Endothelial cell of umbilical vein (primary cell): Measurements from ENCODE around the gene SNED1. TPM values are rescaled to one million over a fixed set of nuclear protein-coding genes. Genes with fewer than 3 reads are reported as not detected.

Experiments used
- BruUV-seq: library from RNA; stranded (reverse); fragments of 400-500 nt; replicated peaks from 2 replicates; lab custom pipeline; 2021; lab: Mats Ljungman, UMichigan
- CTCF ChIA-PET: fragments of 300-600, 350-600 bp; sonication (Branson Sonifier 250); formaldehyde crosslinking; loops from one replicate; lab custom pipeline; 2021; ENCODE audit warnings: antibody characterized with exemption, inconsistent platforms; lab: Charles Lee
- POLR2A ChIA-PET: fragments of 300-600, 350-600 bp; sonication (Branson Sonifier 250); formaldehyde crosslinking; loops from one replicate; lab custom pipeline; 2021; ENCODE audit warnings: antibody characterized with exemption, inconsistent platforms; lab: Charles Lee
- DNase-seq: peaks from one replicate; pipeline ENCODE4 v3.0.0-alpha.2; 2011; ENCODE audit warnings: low read depth, low spot score
- FAIRE-seq: peaks from 2 replicates; lab custom pipeline; 2011; peaks lifted over from hg19 to GRCh38; lab: Jason Lieb, UNC
- H2AFZ ChIP-seq: 2 replicates; pipeline ENCODE4 v1.6.0; 2012; ENCODE audit warnings: low read depth, low read length, control low read depth, inconsistent platforms
- H3K27ac ChIP-seq: 2 replicates; pipeline ENCODE4 v1.5.1; 2011; ENCODE audit warnings: low read depth, mild to moderate bottlenecking, control low read depth, low read length, moderate library complexity; ENCODE audit not compliant: insufficient read depth
- H3K27me3 ChIP-seq, 2 experiments: 2 replicates each; pipeline versions ENCODE4 v1.6.0 to v1.6.1; 2011; ENCODE audit warnings: low read length in 2 of 2, mixed read lengths in 1 of 2; ENCODE audit not compliant: control insufficient read depth in 2 of 2, insufficient read depth in 2 of 2
- H3K36me3 ChIP-seq, 2 experiments: 2 replicates in 1 of 2; 3 replicates in 1 of 2; pipeline ENCODE4 v1.5.1; 2011; ENCODE audit warnings: low read length in 2 of 2, mild to moderate bottlenecking in 1 of 2, moderate library complexity in 1 of 2; ENCODE audit not compliant: control insufficient read depth in 2 of 2, insufficient read depth in 2 of 2; ENCODE audit errors: extremely low read depth in 1 of 2
- H3K4me1 ChIP-seq: 3 replicates; pipeline ENCODE4 v1.5.1; 2011; ENCODE audit warnings: mild to moderate bottlenecking, low read length; ENCODE audit not compliant: control insufficient read depth, insufficient read depth; ENCODE audit errors: extremely low read depth
- H3K4me2 ChIP-seq: 2 replicates; pipeline ENCODE4 v1.6.1; 2011; ENCODE audit warnings: low read length, control low read depth, mixed read lengths; ENCODE audit not compliant: insufficient read depth
- H3K4me3 ChIP-seq, 3 experiments: fragments of 200-600 bp in 1 of 3; sonication (generic), shearing (Covaris generic) in 1 of 3; replicated peaks in 1 of 3; 2 replicates each; pipeline ENCODE4 v1.5.1; 2011 to 2016; ENCODE audit warnings: control low read depth in 3 of 3, low read length in 3 of 3, mild to moderate bottlenecking in 2 of 3, inconsistent platforms in 1 of 3, low read depth in 1 of 3, moderate library complexity in 1 of 3; ENCODE audit not compliant: insufficient read depth in 1 of 3
- H3K79me2 ChIP-seq: 2 replicates; pipeline ENCODE4 v1.6.0; 2012; ENCODE audit warnings: low read length, inconsistent platforms; ENCODE audit not compliant: control insufficient read depth, insufficient read depth
- H3K9ac ChIP-seq: replicated peaks from 2 replicates; pipeline ENCODE3; 2011; ENCODE audit warnings: low read length, control low read depth; ENCODE audit not compliant: insufficient read depth; ENCODE audit errors: extremely low read depth
- H3K9me1 ChIP-seq: replicated peaks from 3 replicates; pipeline ENCODE4 v1.6.0; 2011; ENCODE audit warnings: mild to moderate bottlenecking, low read length; ENCODE audit not compliant: control insufficient read depth, insufficient read depth; ENCODE audit errors: extremely low read depth
- H3K9me3 ChIP-seq: replicated peaks from 2 replicates; pipeline ENCODE4 v1.5.1; 2012; ENCODE audit warnings: low read length, inconsistent platforms; ENCODE audit not compliant: control insufficient read depth, insufficient read depth
- H4K20me1 ChIP-seq: replicated peaks from 2 replicates; pipeline ENCODE3; 2011; ENCODE audit warnings: mild to moderate bottlenecking, low read length; ENCODE audit not compliant: control insufficient read depth, insufficient read depth; ENCODE audit errors: extremely low read depth
- CTCF ChIP-seq, 2 donors: IDR thresholded peaks; 1 replicate in 1 of 2; 2 replicates in 1 of 2; pipeline ENCODE4 v1.5.1; 2011; ENCODE audit warnings: low read length in 2 of 2, mild to moderate bottlenecking in 2 of 2, moderate library complexity in 2 of 2, control low read depth in 1 of 2, inconsistent platforms in 1 of 2, low read depth in 1 of 2; ENCODE audit not compliant: insufficient read depth in 1 of 2; ENCODE audit errors: extremely low read depth in 1 of 2
- EZH2 ChIP-seq: IDR thresholded peaks from 2 replicates; pipeline ENCODE4 v1.6.1; 2012; ENCODE audit warnings: borderline replicate concordance, low read depth, mild to moderate bottlenecking, moderate library complexity, low read length, inconsistent platforms; ENCODE audit not compliant: severe bottlenecking
- FOS ChIP-seq: IDR thresholded peaks from 2 replicates; pipeline ENCODE4 v1.6.1; 2011; ENCODE audit warnings: mild to moderate bottlenecking, low read length, moderate library complexity, borderline replicate concordance; ENCODE audit not compliant: insufficient read depth
- GATA2 ChIP-seq: IDR thresholded peaks from 2 replicates; pipeline ENCODE4 v1.7.0; 2011; ENCODE audit warnings: low read depth, mild to moderate bottlenecking, moderate library complexity, mixed read lengths, low read length; ENCODE audit not compliant: insufficient read length, insufficient read depth
- JUN ChIP-seq: IDR thresholded peaks from 2 replicates; pipeline ENCODE4 v1.6.1; 2011; ENCODE audit warnings: borderline replicate concordance, low read depth; ENCODE audit not compliant: insufficient read length, insufficient read depth
- MAX ChIP-seq: IDR thresholded peaks from 2 replicates; pipeline ENCODE4 v1.6.1; 2011; ENCODE audit not compliant: insufficient read depth, insufficient read length
- MYC ChIP-seq: IDR thresholded peaks from one replicate; pipeline ENCODE4 v1.6.1; 2011; ENCODE audit warnings: mild to moderate bottlenecking, low read depth, low read length
- POLR2A ChIP-seq: IDR thresholded peaks from 2 replicates; pipeline ENCODE4 v1.6.1; 2012; ENCODE audit warnings: low read depth, mild to moderate bottlenecking, control low read depth, low read length
- POLR2AphosphoS5 ChIP-seq: IDR thresholded peaks from 2 replicates; pipeline ENCODE4 v1.6.1; 2012; ENCODE audit warnings: low read depth, mild to moderate bottlenecking, control low read depth, low read length, moderate library complexity; ENCODE audit not compliant: insufficient read depth
- dilution Hi-C: fragments of 300-500 bp; cut with MboI; formaldehyde crosslinking; loops from one replicate; pipeline ENCODE4 v1.15.0; 2019; ENCODE audit warnings: low sequenced_read_pairs; ENCODE audit not compliant: extremely low pct_ligation_motif_present
- intact Hi-C: fragments of 100-400 bp; cut with micrococcal nuclease; formaldehyde crosslinking; loops from one replicate; pipeline ENCODE4 v1.10.0; 2022
- polyA plus RNA-seq, 4 experiments: library from polyadenylated mRNA; depleted of rRNA in 3 of 4; stranded (reverse) in 3 of 4; unstranded in 1 of 4; fragments of >200 nt; gene quantifications; 2 replicates each; pipeline versions ENCODE4 v1.2.1 to v1.2.3, GENCODE V29; 2011 to 2012; ENCODE audit warnings: missing spikeins in 1 of 4
- total RNA-seq: library from RNA; stranded (reverse); gene quantifications from 2 replicates; pipeline ENCODE4 v1.2.3, GENCODE V29; 2021

The SNED1 gene
- total and polyA plus RNA-seq, 2 donors (not counting 3 experiments of a cell fraction or from before 2014, with no cell fraction given), result 14.1 to 17.2 TPM

GRCh38 chr2:241131531-241131930 lies 133.1 kb downstream of the SNED1 start:
- intact Hi-C loops, result no loop called here
- H3K9ac ChIP-seq, result no peak overlapping the region
- dilution Hi-C loops, result no loop called here
- TF ChIP-seq POLR2A, result no peak
- no peak for TF ChIP-seq POLR2AphosphoS5
- TF ChIP-seq EZH2, result no peak
- no peak for TF ChIP-seq MYC
- TF ChIP-seq CTCF (IDR thresholded peaks at IDR 0.05; ENCODE audit: extremely low read depth in 1 of 2, insufficient read depth in 1 of 2, low read depth in 1 of 2, low read length in 2 of 2), result no peak
- TF ChIP-seq GATA2, result no peak
- no peak for TF ChIP-seq JUN
- TF ChIP-seq MAX, result no peak
- TF ChIP-seq FOS, result no peak
- H2AFZ ChIP-seq, result no peak overlapping the region
- no peaks in the 10 kb centered on the region for H3K9me3 ChIP-seq
- CTCF ChIA-PET, result no interaction called here
- no peak overlapping the region for H3K4me2 ChIP-seq
- no peaks in the 10 kb centered on the region for H3K27me3 ChIP-seq
- H3K79me2 ChIP-seq, result no peaks in the 10 kb centered on the region
- no peak overlapping the region for H3K4me3 ChIP-seq
- FAIRE-seq (no peak), DNase-seq (no peak)
- no TSS peak for BruUV-seq
- H3K36me3 ChIP-seq, result no peaks in the 10 kb centered on the region
- POLR2A ChIA-PET, result no interaction called here
- H3K9me1 ChIP-seq, result no peaks in the 10 kb centered on the region
- no peaks in the 10 kb centered on the region for H3K4me1 ChIP-seq
- no peaks in the 10 kb centered on the region for H4K20me1 ChIP-seq
- H3K27ac ChIP-seq, result no peak overlapping the region
